ENCODE data around the gene FER. TPM values are rescaled to one million over a fixed set of nuclear protein-coding genes. Genes with fewer than 3 reads are reported as not detected.
A peak's percentile ranks its signal among the peaks of the same experiment; 100 is the strongest.

Gene FER
- total RNA-seq, 1 donor = 36.6 TPM

DNA sequence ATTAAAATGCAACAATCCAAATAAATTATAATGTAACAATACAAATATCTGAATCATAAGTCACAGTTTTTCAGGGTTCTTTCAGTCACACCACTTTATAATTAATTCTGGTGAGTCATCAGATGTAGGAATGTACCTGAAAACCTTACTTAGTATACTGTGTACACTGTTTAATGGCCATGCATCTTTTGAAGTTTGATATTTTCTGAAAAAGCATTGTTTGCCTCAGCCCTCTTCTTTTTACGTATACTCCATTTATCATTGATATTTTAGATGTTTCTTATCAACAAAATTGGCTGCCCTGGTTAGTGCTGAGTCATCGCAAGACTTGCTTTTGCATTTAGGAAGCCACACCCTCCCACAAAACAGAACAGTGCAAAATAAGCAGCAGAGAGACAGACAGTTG lies 443.5 kb downstream of the FER start:
- Histone ChIP-seq H3K79me2 (ENCODE audit: insufficient read depth, low read length) (no peaks in the 10 kb centered on the region), H3K4me1 (ENCODE audit: insufficient read depth, low read length) (peaks cover 6% of the 10 kb centered on the region), H3K4me2 (ENCODE audit: insufficient read depth, low read length) (no peak overlapping the region), H3K27me3 (ENCODE audit: insufficient read depth, low read length) (no peaks in the 10 kb centered on the region), H3K27ac (ENCODE audit: low read depth, low read length) (no peak overlapping the region), H3K9me3 (ENCODE audit: low read depth, low read length) (no peaks in the 10 kb centered on the region), H3K36me3 (ENCODE audit: insufficient read depth, low read length) (no peaks in the 10 kb centered on the region), H3K4me3 (ENCODE audit: insufficient read depth, low read length) (no peak overlapping the region), H4K20me1 (ENCODE audit: insufficient read depth, low read length) (no peaks in the 10 kb centered on the region), H2AFZ (ENCODE audit: low read length) (no peak overlapping the region)
- TF ChIP-seq, protein P1, sequence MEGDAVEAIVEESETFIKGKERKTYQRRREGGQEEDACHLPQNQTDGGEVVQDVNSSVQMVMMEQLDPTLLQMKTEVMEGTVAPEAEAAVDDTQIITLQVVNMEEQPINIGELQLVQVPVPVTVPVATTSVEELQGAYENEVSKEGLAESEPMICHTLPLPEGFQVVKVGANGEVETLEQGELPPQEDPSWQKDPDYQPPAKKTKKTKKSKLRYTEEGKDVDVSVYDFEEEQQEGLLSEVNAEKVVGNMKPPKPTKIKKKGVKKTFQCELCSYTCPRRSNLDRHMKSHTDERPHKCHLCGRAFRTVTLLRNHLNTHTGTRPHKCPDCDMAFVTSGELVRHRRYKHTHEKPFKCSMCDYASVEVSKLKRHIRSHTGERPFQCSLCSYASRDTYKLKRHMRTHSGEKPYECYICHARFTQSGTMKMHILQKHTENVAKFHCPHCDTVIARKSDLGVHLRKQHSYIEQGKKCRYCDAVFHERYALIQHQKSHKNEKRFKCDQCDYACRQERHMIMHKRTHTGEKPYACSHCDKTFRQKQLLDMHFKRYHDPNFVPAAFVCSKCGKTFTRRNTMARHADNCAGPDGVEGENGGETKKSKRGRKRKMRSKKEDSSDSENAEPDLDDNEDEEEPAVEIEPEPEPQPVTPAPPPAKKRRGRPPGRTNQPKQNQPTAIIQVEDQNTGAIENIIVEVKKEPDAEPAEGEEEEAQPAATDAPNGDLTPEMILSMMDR (IDR thresholded peaks at IDR 0.05; ENCODE audit: extremely low read depth, low read depth, low read length) = no peak
- DNase-seq (ENCODE audit: insufficient read length, low spot score, missing footprints) = peak; percentile 1

DNA sequence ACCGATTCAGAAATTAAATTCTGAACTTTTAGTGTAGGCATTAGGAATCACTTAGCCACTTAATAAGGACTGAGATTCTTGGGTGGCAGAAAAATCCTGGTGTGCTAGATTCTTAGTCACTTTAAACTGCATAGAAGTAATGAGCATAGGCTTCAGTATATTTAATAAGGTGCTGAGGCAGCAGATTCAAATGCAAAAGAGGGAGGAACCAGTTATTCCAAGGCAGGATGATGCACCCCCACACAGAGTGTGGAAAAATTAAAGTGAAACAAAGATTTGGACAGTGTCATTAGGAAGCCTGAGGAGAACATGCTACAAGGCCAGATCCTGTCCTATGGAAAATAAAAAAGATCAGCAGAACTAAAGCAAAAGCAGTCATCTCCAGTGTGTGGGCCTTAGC lies 444.3 kb downstream of the FER start:
- H3K79me2 ChIP-seq (ENCODE audit: insufficient read depth, low read length) = no peaks in the 10 kb centered on the region
- H3K36me3 ChIP-seq (ENCODE audit: insufficient read depth, low read length) = no peaks in the 10 kb centered on the region
- no peak overlapping the region for H3K4me2 ChIP-seq (ENCODE audit: insufficient read depth, low read length)
- H3K9me3 ChIP-seq (ENCODE audit: low read depth, low read length) = no peaks in the 10 kb centered on the region
- no peak overlapping the region for H2AFZ ChIP-seq (ENCODE audit: low read length)
- H3K4me3 ChIP-seq (ENCODE audit: insufficient read depth, low read length) = no peak overlapping the region
- no peaks in the 10 kb centered on the region for H3K27me3 ChIP-seq (ENCODE audit: insufficient read depth, low read length)
- TF ChIP-seq, protein P1 (IDR thresholded peaks at IDR 0.05; ENCODE audit: extremely low read depth, low read depth, low read length) = no peak
- H3K4me1 ChIP-seq (ENCODE audit: insufficient read depth, low read length) = peaks cover 6% of the 10 kb centered on the region
- DNase-seq (ENCODE audit: insufficient read length, low spot score, missing footprints) = no peak
- H4K20me1 ChIP-seq (ENCODE audit: insufficient read depth, low read length) = no peaks in the 10 kb centered on the region
- H3K27ac ChIP-seq (ENCODE audit: low read depth, low read length) = no peak overlapping the region

DNA sequence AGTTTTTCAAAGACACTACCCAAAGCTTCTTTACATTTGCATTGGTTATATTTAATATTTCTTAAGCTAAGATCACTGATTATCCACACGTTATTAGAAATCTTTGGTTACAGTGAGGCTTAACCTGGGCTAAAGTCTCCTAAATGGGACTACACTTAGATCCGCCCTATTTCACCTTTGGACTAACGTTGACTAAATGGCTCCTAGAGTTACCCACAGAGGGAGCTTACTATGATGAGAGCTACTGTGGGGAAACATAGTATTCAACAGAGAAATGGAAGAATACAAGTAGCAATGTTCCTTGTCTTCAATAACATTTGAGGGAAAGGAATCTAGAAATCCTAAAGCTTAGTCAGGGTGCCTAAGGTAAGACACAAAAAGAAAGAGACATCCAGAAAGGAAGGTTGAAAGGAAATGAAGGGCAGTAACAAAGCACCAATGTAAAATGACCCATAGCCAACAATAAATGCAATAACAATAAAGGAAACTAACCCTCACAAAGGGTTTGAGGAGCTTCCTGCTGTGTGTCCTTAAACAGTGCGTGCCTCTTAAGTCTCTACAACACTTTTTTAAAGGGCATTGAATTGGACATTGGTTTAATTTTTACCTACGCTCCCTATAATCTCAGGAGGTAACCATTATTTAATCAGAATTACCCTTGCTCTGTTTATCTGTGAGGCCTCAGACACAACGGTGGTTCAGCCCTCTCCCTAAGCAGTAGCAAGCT lies 445.0 kb downstream of the FER start:
- H3K9me3 ChIP-seq (ENCODE audit: low read depth, low read length) = no peaks in the 10 kb centered on the region
- H3K36me3 ChIP-seq (ENCODE audit: insufficient read depth, low read length) = no peaks in the 10 kb centered on the region
- H3K27me3 ChIP-seq (ENCODE audit: insufficient read depth, low read length) = no peaks in the 10 kb centered on the region
- no peak overlapping the region for H2AFZ ChIP-seq (ENCODE audit: low read length)
- no peaks in the 10 kb centered on the region for H4K20me1 ChIP-seq (ENCODE audit: insufficient read depth, low read length)
- no peak overlapping the region for H3K4me2 ChIP-seq (ENCODE audit: insufficient read depth, low read length)
- TF ChIP-seq, protein P1 (IDR thresholded peaks at IDR 0.05; ENCODE audit: extremely low read depth, low read depth, low read length) = no peak
- H3K27ac ChIP-seq (ENCODE audit: low read depth, low read length) = no peak overlapping the region
- H3K4me1 ChIP-seq (ENCODE audit: insufficient read depth, low read length) = peaks cover 6% of the 10 kb centered on the region
- no peaks in the 10 kb centered on the region for H3K79me2 ChIP-seq (ENCODE audit: insufficient read depth, low read length)
- no peak overlapping the region for H3K4me3 ChIP-seq (ENCODE audit: insufficient read depth, low read length)
- no peak for DNase-seq (ENCODE audit: insufficient read length, low spot score, missing footprints)

DNA sequence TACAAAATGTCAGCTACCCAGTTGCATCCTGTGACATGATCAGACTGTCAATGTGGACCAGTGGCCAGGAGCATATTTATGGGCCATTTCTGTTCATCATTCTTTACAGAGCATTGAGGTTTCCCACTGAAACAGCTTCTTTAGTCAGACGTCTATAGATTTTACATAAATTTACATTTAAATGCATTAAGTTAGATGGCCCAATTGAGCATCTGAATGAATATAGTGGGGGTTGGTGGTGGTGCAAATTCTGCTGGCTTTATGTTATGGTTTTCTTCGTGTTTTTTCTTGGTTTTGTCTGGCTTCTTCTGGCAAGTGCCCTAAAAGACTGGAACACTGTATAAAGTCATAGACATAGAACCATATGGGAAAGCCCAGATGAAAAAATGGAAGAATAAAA lies 448.0 kb downstream of the FER start:
- no peak overlapping the region for H3K4me2 ChIP-seq (ENCODE audit: insufficient read depth, low read length)
- no peaks in the 10 kb centered on the region for H3K36me3 ChIP-seq (ENCODE audit: insufficient read depth, low read length)
- no peak overlapping the region for H3K4me3 ChIP-seq (ENCODE audit: insufficient read depth, low read length)
- H2AFZ ChIP-seq (ENCODE audit: low read length) = no peak overlapping the region
- H3K27me3 ChIP-seq (ENCODE audit: insufficient read depth, low read length) = no peaks in the 10 kb centered on the region
- no peaks in the 10 kb centered on the region for H4K20me1 ChIP-seq (ENCODE audit: insufficient read depth, low read length)
- no peak overlapping the region for H3K27ac ChIP-seq (ENCODE audit: low read depth, low read length)
- no peaks in the 10 kb centered on the region for H3K9me3 ChIP-seq (ENCODE audit: low read depth, low read length)
- H3K79me2 ChIP-seq (ENCODE audit: insufficient read depth, low read length) = no peaks in the 10 kb centered on the region
- H3K4me1 ChIP-seq (ENCODE audit: insufficient read depth, low read length) = peaks cover 6% of the 10 kb centered on the region
- no peak for DNase-seq (ENCODE audit: insufficient read length, low spot score, missing footprints)
- TF ChIP-seq, protein P1 (IDR thresholded peaks at IDR 0.05; ENCODE audit: extremely low read depth, low read depth, low read length) = no peak
